CD4-positive, CD25-positive, alpha-beta regulatory T cell (primary cell): Measurements from ENCODE around the gene CDC42BPG. TPM values are rescaled to one million over a fixed set of nuclear protein-coding genes. Genes with fewer than 3 reads are reported as not detected.

ENCODE experiments used
- ATAC-seq, 2 donors: fragments of 150-1000 bp; cut with Tn5 transposase; one replicate each; pipeline ENCODE4 v1.10.0; 2021; ENCODE audit warnings: low read depth in 2 of 2, moderate number of reproducible peaks in 2 of 2, moderate library complexity in 1 of 2
- DNase-seq, 3 donors: peaks; one replicate each; pipeline versions ENCODE4 v3.0.0 to v3.0.0-alpha.2; 2012 to 2022; ENCODE audit warnings: mixed read lengths in 1 of 3
- H3K27ac ChIP-seq: one replicate; pipeline ENCODE4 v1.7.0; 2013; ENCODE audit warnings: mild to moderate bottlenecking, low read length; ENCODE audit not compliant: insufficient read depth, poor library complexity, severe bottlenecking
- H3K27me3 ChIP-seq: one replicate; pipeline ENCODE4 v1.7.0; 2013; ENCODE audit warnings: low read length; ENCODE audit not compliant: control insufficient read depth, insufficient read depth
- H3K36me3 ChIP-seq: one replicate; pipeline ENCODE4 v1.7.0; 2013; ENCODE audit warnings: mild to moderate bottlenecking, low read length, moderate library complexity; ENCODE audit not compliant: control insufficient read depth, insufficient read depth
- H3K4me1 ChIP-seq: 2 replicates; pipeline ENCODE4 v1.7.0; 2013; ENCODE audit warnings: mild to moderate bottlenecking, low read length; ENCODE audit not compliant: insufficient read depth, control insufficient read depth, poor library complexity, severe bottlenecking
- H3K4me3 ChIP-seq: one replicate; pipeline ENCODE4 v1.7.0; 2013; ENCODE audit warnings: low read depth, mild to moderate bottlenecking, low read length, moderate library complexity
- H3K9me3 ChIP-seq, 2 experiments: 1 replicate in 1 of 2; 2 replicates in 1 of 2; pipeline ENCODE4 v1.7.0; 2013; ENCODE audit warnings: low read length in 2 of 2, mild to moderate bottlenecking in 1 of 2, moderate library complexity in 1 of 2; ENCODE audit not compliant: control insufficient read depth in 2 of 2
- H3K27ac Mint-ChIP-seq, 3 donors: one replicate each; pipeline ENCODE4 v1.8.0; 2020 to 2022; ENCODE audit warnings: mild to moderate bottlenecking in 3 of 3, mixed read lengths in 3 of 3, moderate library complexity in 2 of 3
- H3K27me3 Mint-ChIP-seq: one replicate; pipeline ENCODE4 v1.8.0; 2022; ENCODE audit warnings: mild to moderate bottlenecking, mixed read lengths
- H3K36me3 Mint-ChIP-seq: one replicate; pipeline ENCODE4 v1.8.0; 2020; ENCODE audit warnings: mixed read lengths
- H3K4me1 Mint-ChIP-seq, 4 donors: one replicate each; pipeline ENCODE4 v1.8.0; 2020 to 2022; ENCODE audit warnings: mixed read lengths in 4 of 4, mild to moderate bottlenecking in 1 of 4
- H3K4me3 Mint-ChIP-seq, 4 donors: one replicate each; pipeline ENCODE4 v1.8.0; 2020 to 2022; ENCODE audit warnings: mild to moderate bottlenecking in 4 of 4, mixed read lengths in 4 of 4, moderate library complexity in 3 of 4
- H3K9me3 Mint-ChIP-seq, 7 donors: one replicate each; pipeline ENCODE4 v1.8.0; 2020 to 2022; ENCODE audit warnings: mixed read lengths in 7 of 7, mild to moderate bottlenecking in 3 of 7, moderate library complexity in 2 of 7
- polyA plus RNA-seq, 4 donors: library from polyadenylated mRNA; unstranded; fragments of 300-500 nt; fragmentation: Illumina TruSeq; gene quantifications; one replicate each; pipeline ENCODE4 v1.2.3, GENCODE V29; 2021
- total RNA-seq: library from RNA; stranded (reverse); gene quantifications from one replicate; pipeline ENCODE4 v1.2.3, GENCODE V29; 2022

CDC42BPG gene
- total and polyA plus RNA-seq, 5 donors from 2014 or later = 0.11 to 11.6 (median 0.13) TPM; not detected in 2

- Mint-ChIP-seq H3K27ac (peak overlapping the region; percentile 14 to 95 (median 95)), H3K27me3 (peaks cover 17% of the 10 kb centered on the region), H3K4me1 (peaks cover 48 to 89% (median 76%) of the 10 kb centered on the region in 4 donors), H3K4me3 (peak overlapping the region; percentile 92 to 99 (median 94)), H3K9me3 (no peaks in the 10 kb centered on the region), H3K36me3 (peaks cover 54% of the 10 kb centered on the region)
- DNase-seq (no peak), ATAC-seq (no peak)
- peaks cover 82% of the 10 kb centered on the region for H3K4me1 ChIP-seq
- H3K27ac ChIP-seq = peak overlapping the region; percentile 76
- no peaks in the 10 kb centered on the region for H3K27me3 ChIP-seq
- H3K4me3 ChIP-seq = peak overlapping the region; percentile 100
- peaks cover 60% of the 10 kb centered on the region for H3K36me3 ChIP-seq
- no peaks in the 10 kb centered on the region for H3K9me3 ChIP-seq
Observed at GRCh38 chr11:64776425-64776824, 68.0 kb downstream of the CDC42BPG start.

GRCh38 chr11:64774144-64774543 lies 70.3 kb downstream of the CDC42BPG start:
- Mint-ChIP-seq H3K9me3 (no peaks in the 10 kb centered on the region), H3K36me3 (peaks cover 71% of the 10 kb centered on the region), H3K4me3 (peak overlapping the region; percentile 92 to 99 (median 94)), H3K27ac (peak overlapping the region in 1 of 3 donors; percentile 20), H3K4me1 (peaks cover 32 to 88% (median 74%) of the 10 kb centered on the region in 4 donors), H3K27me3 (peaks cover 14% of the 10 kb centered on the region)
- Histone ChIP-seq H3K4me3 (peak overlapping the region; percentile 39), H3K4me1 (peaks cover 82% of the 10 kb centered on the region), H3K9me3 (no peaks in the 10 kb centered on the region), H3K27ac (peak overlapping the region; percentile 47), H3K27me3 (no peaks in the 10 kb centered on the region), H3K36me3 (peaks cover 83% of the 10 kb centered on the region)
- ATAC-seq = no peak
- no peak for DNase-seq

Other genes with a start within 250 kb of the CDC42BPG start
- gene NRXN2, start 121.5 kb downstream of the CDC42BPG start, total RNA-seq = 0.42 TPM
- gene NRXN2, start 121.5 kb downstream of the CDC42BPG start, polyA plus RNA-seq = not detected
- gene RASGRP2, start 100.5 kb downstream of the CDC42BPG start, total RNA-seq = 570 TPM
- 100 to 1,000 TPM; 140 to 170 (median 157) TPM for gene RASGRP2, start 100.5 kb downstream of the CDC42BPG start, polyA plus RNA-seq
- 10.9 TPM for gene PYGM, start 84.7 kb downstream of the CDC42BPG start, total RNA-seq
- gene PYGM, start 84.7 kb downstream of the CDC42BPG start, polyA plus RNA-seq = under 1 TPM in 2 of 4 donors, not detected in 2; 0.17 to 0.43 TPM
- 1,361 TPM for gene SF1, start 66.1 kb downstream of the CDC42BPG start, total RNA-seq
- 100 to 1,000 TPM in 1 of 4 donors, 10 to 100 TPM in 3; 75.0 to 100 (median 89.3) TPM for gene SF1, start 66.1 kb downstream of the CDC42BPG start, polyA plus RNA-seq
- 85.0 TPM for gene MAP4K2, start 41.4 kb downstream of the CDC42BPG start, total RNA-seq
- 10 to 100 TPM; 31.5 to 39.5 (median 34.8) TPM for gene MAP4K2, start 41.4 kb downstream of the CDC42BPG start, polyA plus RNA-seq
- 31.3 TPM for gene MEN1, start 34.1 kb downstream of the CDC42BPG start, total RNA-seq
- gene MEN1, start 34.1 kb downstream of the CDC42BPG start, polyA plus RNA-seq = 10 to 100 TPM; 20.9 to 26.1 (median 24.5) TPM
- 201 TPM for gene EHD1, start 34.0 kb upstream of the CDC42BPG start, total RNA-seq
- 100 to 1,000 TPM; 180 to 223 (median 183) TPM for gene EHD1, start 34.0 kb upstream of the CDC42BPG start, polyA plus RNA-seq
- gene ATG2A, start 72.6 kb upstream of the CDC42BPG start, total RNA-seq = 234 TPM
- 1 to 10 TPM; 5.8 to 8.0 (median 6.4) TPM for gene ATG2A, start 72.6 kb upstream of the CDC42BPG start, polyA plus RNA-seq
- 34.5 TPM for gene PPP2R5B, start 80.0 kb upstream of the CDC42BPG start, total RNA-seq
- 1 to 10 TPM; 3.6 to 4.9 (median 3.8) TPM for gene PPP2R5B, start 80.0 kb upstream of the CDC42BPG start, polyA plus RNA-seq
- not detected for gene GPHA2, start 91.2 kb upstream of the CDC42BPG start, total RNA-seq
- not detected for gene GPHA2, start 91.2 kb upstream of the CDC42BPG start, polyA plus RNA-seq
- gene MAJIN, start 127.5 kb upstream of the CDC42BPG start, total RNA-seq = not detected
- gene MAJIN, start 127.5 kb upstream of the CDC42BPG start, polyA plus RNA-seq = under 1 TPM in 3 of 4 donors, not detected in 1; 0.46 to 0.64 (median 0.51) TPM
- not detected for gene BATF2, start 152.3 kb upstream of the CDC42BPG start, total RNA-seq
- not detected for gene BATF2, start 152.3 kb upstream of the CDC42BPG start, polyA plus RNA-seq
- 16.5 TPM for gene ARL2, start 169.5 kb upstream of the CDC42BPG start, total RNA-seq
- 10 to 100 TPM; 57.6 to 67.6 (median 66.1) TPM for gene ARL2, start 169.5 kb upstream of the CDC42BPG start, polyA plus RNA-seq
- 17.4 TPM for gene SNX15, start 182.8 kb upstream of the CDC42BPG start, total RNA-seq
- 10 to 100 TPM in 3 of 4 donors, 1 to 10 TPM in 1; 9.4 to 15.6 (median 11.1) TPM for gene SNX15, start 182.8 kb upstream of the CDC42BPG start, polyA plus RNA-seq
- 4.2 TPM for gene SAC3D1, start 196.6 kb upstream of the CDC42BPG start, total RNA-seq
- 10 to 100 TPM; 11.7 to 15.3 (median 13.4) TPM for gene SAC3D1, start 196.6 kb upstream of the CDC42BPG start, polyA plus RNA-seq
- gene NAALADL1, start 213.9 kb upstream of the CDC42BPG start, total RNA-seq = 16.4 TPM
- 10 to 100 TPM; 23.9 to 52.2 (median 32.3) TPM for gene NAALADL1, start 213.9 kb upstream of the CDC42BPG start, polyA plus RNA-seq
- 1.7 TPM for gene CDCA5, start 239.4 kb upstream of the CDC42BPG start, total RNA-seq
- 1 to 10 TPM in 3 of 4 donors, under 1 TPM in 1; 0.78 to 3.2 (median 1.6) TPM for gene CDCA5, start 239.4 kb upstream of the CDC42BPG start, polyA plus RNA-seq
- gene ZFPL1, start 239.6 kb upstream of the CDC42BPG start, total RNA-seq = 42.9 TPM
- gene ZFPL1, start 239.6 kb upstream of the CDC42BPG start, polyA plus RNA-seq = 10 to 100 TPM; 27.0 to 33.2 (median 30.2) TPM